DOHH2 (cell line): ENCODE measurements around the gene HIF3A.

Source experiments
- H3F3A ChIP-seq: fragments of 200-600 bp; sonication (generic), shearing (Covaris generic); 2 replicates; pipeline ENCODE4 v1.6.0; 2016; ENCODE audit warnings: antibody characterized with exemption, mild to moderate bottlenecking; ENCODE audit not compliant: control insufficient read depth, insufficient read depth
- H3K27ac ChIP-seq: fragments of 200-600 bp; sonication (generic); 2 replicates; pipeline ENCODE4 v1.5.1; 2014; ENCODE audit warnings: low read depth, mild to moderate bottlenecking, low read length, moderate library complexity
- H3K27me3 ChIP-seq: fragments of 200-600 bp; sonication (generic); 2 replicates; pipeline ENCODE4 v1.6.1; 2014; ENCODE audit warnings: mild to moderate bottlenecking, low read length, mixed read lengths; ENCODE audit not compliant: control insufficient read depth
- H3K36me3 ChIP-seq: fragments of 200-600 bp; sonication (generic); 2 replicates; pipeline ENCODE4 v1.6.1; 2014; ENCODE audit warnings: mild to moderate bottlenecking, low read length, moderate library complexity, mixed read lengths; ENCODE audit not compliant: control insufficient read depth
- H3K4me1 ChIP-seq: fragments of 200-600 bp; sonication (generic); 2 replicates; pipeline ENCODE4 v1.6.1; 2014; ENCODE audit warnings: mild to moderate bottlenecking, low read length, mixed read lengths; ENCODE audit not compliant: control insufficient read depth
- H3K4me2 ChIP-seq: fragments of 200-600 bp; sonication (generic); 2 replicates; pipeline ENCODE4 v1.6.0; 2014; ENCODE audit warnings: mild to moderate bottlenecking, low read length, moderate library complexity
- H3K4me3 ChIP-seq: fragments of 200-600 bp; sonication (generic); 2 replicates; pipeline ENCODE4 v1.5.1; 2014; ENCODE audit warnings: mild to moderate bottlenecking, low read length, mixed read lengths
- H3K79me2 ChIP-seq: fragments of 200-600 bp; sonication (generic); 2 replicates; pipeline ENCODE4 v1.6.1; 2014; ENCODE audit warnings: mild to moderate bottlenecking, low read length, mixed read lengths; ENCODE audit not compliant: control insufficient read depth
- H3K9me2 ChIP-seq: fragments of 200-600 bp; sonication (generic); replicated peaks from 2 replicates; pipeline ENCODE4 v1.6.1; 2014; ENCODE audit warnings: mild to moderate bottlenecking, low read length, mixed read lengths; ENCODE audit not compliant: control insufficient read depth
- H3K9me3 ChIP-seq: fragments of 200-600 bp; sonication (generic); 2 replicates; pipeline ENCODE4 v1.6.1; 2014; ENCODE audit warnings: antibody characterized with exemption, low read length, mixed read lengths; ENCODE audit not compliant: control insufficient read depth, insufficient read depth
- H4K20me1 ChIP-seq: fragments of 200-600 bp; sonication (generic); 2 replicates; pipeline ENCODE4 v1.6.0; 2014; ENCODE audit warnings: low read depth, mild to moderate bottlenecking, antibody characterized with exemption, low read length, moderate library complexity; ENCODE audit not compliant: control insufficient read depth, insufficient read depth
- CTCF ChIP-seq: fragments of 200-600 bp; sonication (generic); IDR thresholded peaks from one replicate; pipeline ENCODE4 v1.5.1; 2014; ENCODE audit warnings: antibody characterized with exemption, mild to moderate bottlenecking, low read depth, low read length; ENCODE audit not compliant: poor library complexity, severe bottlenecking
- EZH2phosphoT487 ChIP-seq: fragments of 200-600 bp; sonication (generic); IDR thresholded peaks from 2 replicates; pipeline ENCODE4 v1.6.1; 2017; ENCODE audit warnings: borderline replicate concordance, mild to moderate bottlenecking, antibody characterized with exemption, low read length, moderate library complexity, mixed read lengths

Gene HIF3A

DNA sequence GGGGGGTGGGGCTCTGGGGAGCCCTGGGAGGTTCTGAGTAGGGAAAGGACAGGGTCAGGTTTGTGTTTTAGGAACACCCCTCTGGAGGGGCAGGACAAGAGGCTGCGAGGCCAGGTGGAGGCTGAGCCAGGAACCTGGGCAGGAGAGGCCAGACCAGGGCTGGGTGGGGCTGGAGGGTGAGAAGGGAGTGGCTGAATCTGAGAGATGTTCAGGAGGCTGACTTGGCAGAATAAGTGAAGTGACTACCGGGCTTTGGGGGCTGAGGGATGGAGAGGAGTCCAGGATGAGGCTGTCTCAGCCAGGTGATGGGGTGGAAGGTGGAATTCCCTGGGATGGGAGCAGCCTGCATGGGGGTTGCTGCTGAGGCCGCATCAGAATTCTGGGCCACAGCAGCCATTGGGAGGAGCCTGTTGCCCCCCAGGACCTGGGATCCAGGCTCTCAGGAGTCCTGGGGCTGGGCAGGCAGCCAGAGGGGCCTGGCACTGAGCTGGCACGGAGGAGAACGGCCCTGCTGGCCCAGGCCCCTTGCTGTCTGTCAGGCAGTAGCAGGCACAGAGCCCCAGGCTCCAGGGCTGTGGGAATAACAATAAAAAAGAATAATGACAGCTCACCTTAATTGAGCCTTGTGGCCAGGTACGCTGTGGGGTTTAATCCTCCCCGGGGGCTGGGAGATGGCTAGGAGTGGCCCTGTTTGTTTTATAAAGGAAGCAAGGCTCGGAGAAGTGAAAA lies 53.4 kb downstream of the HIF3A start:
- peak overlapping the region; percentile 95 for H3K4me3 ChIP-seq
- no peaks in the 10 kb centered on the region for H3K9me3 ChIP-seq
- no peaks in the 10 kb centered on the region for H3K27me3 ChIP-seq
- peak overlapping the region; percentile 99 for H3K4me2 ChIP-seq
- peaks cover 46% of the 10 kb centered on the region for H3K36me3 ChIP-seq
- H3K27ac ChIP-seq = peak overlapping the region; percentile 92
- H3K4me1 ChIP-seq = peaks cover 76% of the 10 kb centered on the region
- peaks cover 85% of the 10 kb centered on the region for H3K79me2 ChIP-seq
- no peaks in the 10 kb centered on the region for H4K20me1 ChIP-seq
- peaks cover 4% of the 10 kb centered on the region for H3F3A ChIP-seq
- TF ChIP-seq CTCF (no peak), EZH2phosphoT487 (no peak)
- H3K9me2 ChIP-seq = no peaks in the 10 kb centered on the region

- no peaks in the 10 kb centered on the region for H3K9me2 ChIP-seq
- H3K36me3 ChIP-seq = peaks cover 51% of the 10 kb centered on the region
- TF ChIP-seq EZH2phosphoT487 (no peak), CTCF (no peak)
- peak overlapping the region; percentile 99 for H3K4me2 ChIP-seq
- H3F3A ChIP-seq = peaks cover 4% of the 10 kb centered on the region
- peak overlapping the region; percentile 92 for H3K27ac ChIP-seq
- no peaks in the 10 kb centered on the region for H3K9me3 ChIP-seq
- peaks cover 90% of the 10 kb centered on the region for H3K79me2 ChIP-seq
- H3K4me3 ChIP-seq = peak overlapping the region; percentile 95
- H4K20me1 ChIP-seq = no peaks in the 10 kb centered on the region
- no peaks in the 10 kb centered on the region for H3K27me3 ChIP-seq
- peaks cover 82% of the 10 kb centered on the region for H3K4me1 ChIP-seq
Observed at GRCh38 chr19:46350758-46351159, 53.9 kb downstream of the HIF3A start.

GRCh38 chr19:46351241-46352041 lies 54.6 kb downstream of the HIF3A start:
- peak overlapping the region; percentile 99 for H3K4me2 ChIP-seq
- peaks cover 58% of the 10 kb centered on the region for H3K36me3 ChIP-seq
- H4K20me1 ChIP-seq = no peaks in the 10 kb centered on the region
- TF ChIP-seq CTCF (no peak), EZH2phosphoT487 (no peak)
- H3K27ac ChIP-seq = peak overlapping the region; percentile 92
- H3K4me1 ChIP-seq = peaks cover 86% of the 10 kb centered on the region
- peaks cover 96% of the 10 kb centered on the region for H3K79me2 ChIP-seq
- H3K27me3 ChIP-seq = no peaks in the 10 kb centered on the region
- no peaks in the 10 kb centered on the region for H3K9me3 ChIP-seq
- H3K9me2 ChIP-seq = no peaks in the 10 kb centered on the region
- peaks cover 4% of the 10 kb centered on the region for H3F3A ChIP-seq
- peak overlapping the region; percentile 95 for H3K4me3 ChIP-seq
